Bone marrow (tissue), 2 donors: ENCODE data around the gene ILDR1.
"Not testable (repeated sequence)": the region's sequence is repeated elsewhere in the genome, so short reads cannot be mapped to it uniquely, and the experiment has no call there.

ENCODE experiments used
- DNase-seq, 2 donors: peaks; one replicate each; lab custom pipeline; 2025; lab: John Stamatoyannopoulos, UW

ILDR1 gene

GRCh38 chr3:121942116-121942786, 79.8 kb downstream of the ILDR1 start:
- no peak for DNase-seq

- DNase-seq = no peak
Observed at GRCh38 chr3:121941592-121941991, 80.5 kb downstream of the ILDR1 start.

- not testable (repeated sequence) for DNase-seq
Observed at GRCh38 chr3:121938141-121938855, 83.7 kb downstream of the ILDR1 start.
